Measurements from ENCODE around the gene BORCS5. TPM values are rescaled to one million over a fixed set of nuclear protein-coding genes. Genes with fewer than 3 reads are reported as not detected.

BORCS5 gene
- total RNA-seq, 1 donor from 2014 or later, result 12.7 TPM

DNA sequence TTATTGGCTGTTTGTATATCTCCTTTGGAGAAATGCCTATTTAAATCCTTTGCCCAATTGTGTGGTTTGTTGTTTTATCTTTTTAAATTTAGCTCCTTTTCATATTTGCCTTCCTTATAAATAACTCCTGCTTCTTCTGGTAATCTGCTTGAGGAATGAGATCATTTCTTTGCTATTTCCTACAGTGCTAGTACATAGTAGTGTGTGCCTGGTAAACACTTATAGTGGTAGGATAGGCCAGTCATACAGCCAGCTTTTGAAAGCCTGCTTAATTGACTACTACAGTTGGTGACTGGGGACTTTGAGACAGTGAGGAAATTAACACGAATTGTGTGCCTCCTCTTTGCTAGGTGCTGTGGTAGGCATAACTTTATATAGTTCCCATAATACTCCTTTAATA, 68.7 kb downstream of the BORCS5 start:
- Histone ChIP-seq H3K4me3 (ENCODE audit: low read depth, low read length) (no peak overlapping the region), H3K27me3 (ENCODE audit: control insufficient read depth, insufficient read depth, low read length) (no peaks in the 10 kb centered on the region), H3K36me3 (ENCODE audit: control insufficient read depth, insufficient read depth, low read length) (no peaks in the 10 kb centered on the region)
- TF ChIP-seq, protein P1, sequence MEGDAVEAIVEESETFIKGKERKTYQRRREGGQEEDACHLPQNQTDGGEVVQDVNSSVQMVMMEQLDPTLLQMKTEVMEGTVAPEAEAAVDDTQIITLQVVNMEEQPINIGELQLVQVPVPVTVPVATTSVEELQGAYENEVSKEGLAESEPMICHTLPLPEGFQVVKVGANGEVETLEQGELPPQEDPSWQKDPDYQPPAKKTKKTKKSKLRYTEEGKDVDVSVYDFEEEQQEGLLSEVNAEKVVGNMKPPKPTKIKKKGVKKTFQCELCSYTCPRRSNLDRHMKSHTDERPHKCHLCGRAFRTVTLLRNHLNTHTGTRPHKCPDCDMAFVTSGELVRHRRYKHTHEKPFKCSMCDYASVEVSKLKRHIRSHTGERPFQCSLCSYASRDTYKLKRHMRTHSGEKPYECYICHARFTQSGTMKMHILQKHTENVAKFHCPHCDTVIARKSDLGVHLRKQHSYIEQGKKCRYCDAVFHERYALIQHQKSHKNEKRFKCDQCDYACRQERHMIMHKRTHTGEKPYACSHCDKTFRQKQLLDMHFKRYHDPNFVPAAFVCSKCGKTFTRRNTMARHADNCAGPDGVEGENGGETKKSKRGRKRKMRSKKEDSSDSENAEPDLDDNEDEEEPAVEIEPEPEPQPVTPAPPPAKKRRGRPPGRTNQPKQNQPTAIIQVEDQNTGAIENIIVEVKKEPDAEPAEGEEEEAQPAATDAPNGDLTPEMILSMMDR (IDR thresholded peaks at IDR 0.05; ENCODE audit: insufficient read depth, low read length, poor library complexity, severe bottlenecking), result no peak
- DNase-seq (ENCODE audit: low read depth), result no peak

GRCh38 chr12:12427568-12427967, 70.7 kb downstream of the BORCS5 start:
- Histone ChIP-seq H3K36me3 (ENCODE audit: control insufficient read depth, insufficient read depth, low read length) (no peaks in the 10 kb centered on the region), H3K4me3 (ENCODE audit: low read depth, low read length) (no peak overlapping the region), H3K27me3 (ENCODE audit: control insufficient read depth, insufficient read depth, low read length) (no peaks in the 10 kb centered on the region)
- TF ChIP-seq, protein P1 (IDR thresholded peaks at IDR 0.05; ENCODE audit: insufficient read depth, low read length, poor library complexity, severe bottlenecking), result no peak
- no peak for DNase-seq (ENCODE audit: low read depth)

DNA sequence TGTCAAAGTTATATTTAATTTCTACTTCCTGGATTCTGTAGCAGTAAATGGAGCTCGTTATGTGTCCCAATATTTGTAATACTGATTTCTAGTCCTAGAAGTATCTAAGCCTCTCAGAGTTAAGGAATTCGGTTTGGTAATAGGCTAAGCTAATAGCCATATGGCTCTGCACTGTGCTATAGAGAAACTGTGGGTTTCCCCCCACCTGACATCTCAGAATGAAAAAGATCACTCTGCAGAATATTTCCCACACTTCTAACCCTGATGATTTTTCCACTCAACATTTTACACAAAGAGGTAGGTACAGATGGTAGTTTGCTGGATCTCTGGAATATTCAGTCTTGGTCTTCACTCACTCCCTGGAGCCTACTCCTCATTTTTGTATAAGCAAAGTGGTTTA, 71.2 kb downstream of the BORCS5 start:
- Histone ChIP-seq H3K4me3 (ENCODE audit: low read depth, low read length) (no peak overlapping the region), H3K27me3 (ENCODE audit: control insufficient read depth, insufficient read depth, low read length) (no peaks in the 10 kb centered on the region), H3K36me3 (ENCODE audit: control insufficient read depth, insufficient read depth, low read length) (no peaks in the 10 kb centered on the region)
- DNase-seq (ENCODE audit: low read depth), result no peak
- TF ChIP-seq, protein P1 (IDR thresholded peaks at IDR 0.05; ENCODE audit: insufficient read depth, low read length, poor library complexity, severe bottlenecking), result no peak

DNA sequence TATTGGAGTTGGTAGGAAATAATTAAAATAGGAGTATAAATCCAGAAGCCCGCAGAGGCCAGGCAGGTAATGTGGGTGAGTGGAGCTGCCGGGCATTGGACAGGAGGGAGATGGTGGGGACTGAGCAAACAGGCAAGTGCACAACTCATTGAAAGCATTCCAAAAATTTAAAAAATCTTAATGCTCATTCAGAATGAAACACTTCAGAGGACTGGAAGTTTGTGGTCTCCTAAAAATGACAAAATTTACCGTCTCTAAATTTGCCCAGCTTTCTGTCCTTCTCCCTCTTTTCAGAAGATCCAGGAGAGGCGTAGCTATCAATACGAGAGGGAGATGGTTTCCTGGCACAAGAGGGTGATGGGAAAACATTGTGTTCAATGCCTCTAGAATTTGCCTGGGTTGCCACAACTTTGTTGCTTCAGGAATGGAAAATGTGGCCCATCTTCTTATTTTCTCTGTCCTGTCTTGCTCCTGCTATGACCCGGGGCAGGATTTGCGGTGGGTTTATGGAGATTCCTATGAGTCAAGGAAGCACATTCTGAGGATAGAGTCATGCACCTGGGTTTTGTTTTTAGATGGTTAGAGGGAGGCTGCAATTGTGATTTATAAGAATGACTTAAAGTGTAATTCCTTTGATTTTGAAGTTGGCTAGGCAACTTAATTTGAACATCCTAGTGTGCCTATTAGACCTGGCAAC, 72.2 kb downstream of the BORCS5 start:
- no peak for DNase-seq (ENCODE audit: low read depth)

GRCh38 chr12:12432364-12432763, 75.5 kb downstream of the BORCS5 start:
- TF ChIP-seq, protein P1 (IDR thresholded peaks at IDR 0.05; ENCODE audit: insufficient read depth, low read length, poor library complexity, severe bottlenecking), result no peak
- Histone ChIP-seq H3K4me3 (ENCODE audit: low read depth, low read length) (no peak overlapping the region), H3K27me3 (ENCODE audit: control insufficient read depth, insufficient read depth, low read length) (no peaks in the 10 kb centered on the region), H3K36me3 (ENCODE audit: control insufficient read depth, insufficient read depth, low read length) (no peaks in the 10 kb centered on the region)
- no peak for DNase-seq (ENCODE audit: low read depth)

More for the DNA sequence above, 72.2 kb downstream of the BORCS5 start:
- no peaks in the 10 kb centered on the region for H3K27me3 ChIP-seq (ENCODE audit: control insufficient read depth, insufficient read depth, low read length)
- no peak overlapping the region for H3K4me3 ChIP-seq (ENCODE audit: low read depth, low read length)
- H3K36me3 ChIP-seq (ENCODE audit: control insufficient read depth, insufficient read depth, low read length), result no peaks in the 10 kb centered on the region
- TF ChIP-seq, protein P1 (IDR thresholded peaks at IDR 0.05; ENCODE audit: insufficient read depth, low read length, poor library complexity, severe bottlenecking), result no peak

DNA sequence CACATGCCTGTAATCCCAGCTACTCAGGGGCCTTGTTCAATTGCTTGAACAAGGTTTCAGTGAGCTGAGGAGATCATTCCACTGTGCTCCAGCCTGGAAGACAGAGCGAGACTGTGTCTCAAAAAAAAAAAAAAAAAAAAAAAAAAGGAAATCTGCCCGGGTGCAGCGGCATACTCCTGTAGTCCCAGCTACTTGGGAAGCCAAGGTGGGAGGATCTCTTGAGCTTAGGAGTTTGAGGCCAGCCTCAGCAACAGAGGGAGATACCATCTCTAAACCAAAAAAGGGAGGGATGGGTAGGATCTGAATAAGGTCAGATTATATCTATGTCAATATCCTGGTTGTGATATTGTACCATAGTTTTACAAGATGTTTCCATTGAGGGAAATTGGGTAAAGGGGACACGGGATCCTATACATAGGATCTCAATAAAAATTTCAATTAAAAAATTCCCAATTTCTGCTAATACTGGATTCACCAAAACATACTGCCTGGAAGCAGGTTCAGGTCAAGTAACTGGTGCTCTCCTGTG, 76.4 kb downstream of the BORCS5 start:
- TF ChIP-seq, protein P1 (IDR thresholded peaks at IDR 0.05; ENCODE audit: insufficient read depth, low read length, poor library complexity, severe bottlenecking), result no peak
- no peak for DNase-seq (ENCODE audit: low read depth)
- no peaks in the 10 kb centered on the region for H3K27me3 ChIP-seq (ENCODE audit: control insufficient read depth, insufficient read depth, low read length)
- no peak overlapping the region for H3K4me3 ChIP-seq (ENCODE audit: low read depth, low read length)
- no peaks in the 10 kb centered on the region for H3K36me3 ChIP-seq (ENCODE audit: control insufficient read depth, insufficient read depth, low read length)
